Caco-2 (cell line): ENCODE measurements around the gene CLIC4. TPM values are rescaled to one million over a fixed set of nuclear protein-coding genes. Genes with fewer than 3 reads are reported as not detected.

Experiments used
- BruUV-seq: library from RNA; stranded (reverse); fragments of 400-500 nt; replicated peaks from 2 replicates; lab custom pipeline; 2021; lab: Mats Ljungman, UMichigan
- CTCF ChIA-PET: fragments of 300-600 bp; sonication (Branson Sonifier 250); formaldehyde crosslinking; loops from one replicate; lab custom pipeline; 2022; ENCODE audit warnings: antibody characterized with exemption; lab: Charles Lee
- POLR2A ChIA-PET: fragments of 300-600 bp; sonication (Branson Sonifier 250); formaldehyde crosslinking; loops from one replicate; lab custom pipeline; 2022; ENCODE audit warnings: antibody characterized with exemption; lab: Charles Lee
- DNase-seq, 2 experiments: peaks; one replicate each; pipeline versions ENCODE4 v3.0.0 to v3.0.0-alpha.2; 2020 to 2022
- H3K27me3 ChIP-seq: replicated peaks from 2 replicates; pipeline ENCODE4 v1.6.0; 2011; ENCODE audit warnings: low read length; ENCODE audit not compliant: control insufficient read depth, insufficient read depth
- H3K36me3 ChIP-seq: 2 replicates; pipeline ENCODE4 v1.5.1; 2011; ENCODE audit warnings: low read length; ENCODE audit not compliant: control insufficient read depth, insufficient read depth
- H3K4me1 ChIP-seq: fragments of 250-450 bp; sonication (Bioruptor Pico); 2 replicates; pipeline ENCODE4 v1.5.1; 2020; ENCODE audit warnings: mild to moderate bottlenecking
- H3K4me3 ChIP-seq: 2 replicates; pipeline ENCODE4 v1.5.1; 2011; ENCODE audit warnings: low read depth, mild to moderate bottlenecking, control low read depth, low read length
- H3K9me3 ChIP-seq: fragments of 250-450 bp; sonication (Bioruptor Pico); 2 replicates; pipeline ENCODE4 v1.5.1; 2020; ENCODE audit warnings: mild to moderate bottlenecking, moderate library complexity
- H3K27ac Mint-ChIP-seq: one replicate; pipeline ENCODE4 v1.8.0; 2022; ENCODE audit warnings: mixed read lengths; ENCODE audit not compliant: unreplicated experiment
- H3K27me3 Mint-ChIP-seq: one replicate; pipeline ENCODE4 v1.8.0; 2022; ENCODE audit warnings: mixed read lengths; ENCODE audit not compliant: insufficient read depth, unreplicated experiment
- H3K36me3 Mint-ChIP-seq: one replicate; pipeline ENCODE4 v1.8.0; 2022; ENCODE audit warnings: mild to moderate bottlenecking, mixed read lengths; ENCODE audit not compliant: insufficient read depth, unreplicated experiment
- H3K4me1 Mint-ChIP-seq: one replicate; pipeline ENCODE4 v1.8.0; 2022; ENCODE audit warnings: low read depth, mixed read lengths; ENCODE audit not compliant: unreplicated experiment
- H3K4me3 Mint-ChIP-seq: one replicate; pipeline ENCODE4 v1.8.0; 2022; ENCODE audit warnings: mild to moderate bottlenecking, moderate library complexity, mixed read lengths; ENCODE audit not compliant: unreplicated experiment
- H3K9me3 Mint-ChIP-seq: one replicate; pipeline ENCODE4 v1.8.0; 2022; ENCODE audit warnings: mixed read lengths; ENCODE audit not compliant: unreplicated experiment
- CTCF ChIP-seq, 2 experiments: fragments of 200-600 bp in 1 of 2; IDR thresholded peaks; 1 replicate in 1 of 2; 2 replicates in 1 of 2; pipeline versions ENCODE4 v1.5.1 to v1.8.0; 2011 to 2022; ENCODE audit warnings: antibody characterized with exemption in 1 of 2, control low read depth in 1 of 2, inconsistent platforms in 1 of 2, low read depth in 1 of 2, low read length in 1 of 2, mild to moderate bottlenecking in 1 of 2, moderate library complexity in 1 of 2; ENCODE audit not compliant: insufficient read depth in 1 of 2, severe bottlenecking in 1 of 2, unreplicated experiment in 1 of 2
- intact Hi-C: fragments of 100-400 bp; cut with micrococcal nuclease; formaldehyde crosslinking; loops from one replicate; pipeline ENCODE4 v1.10.0; 2022; ENCODE audit not compliant: unreplicated experiment
- total RNA-seq: library from RNA; stranded (reverse); gene quantifications from 2 replicates; pipeline ENCODE4 v1.2.3, GENCODE V29; 2022

Gene CLIC4
- total RNA-seq, 1 experiment from 2014 or later = 140 TPM

- no peak for TF ChIP-seq CTCF (IDR thresholded peaks at IDR 0.05; ENCODE audit: insufficient read depth in 1 of 2, low read depth in 1 of 2, low read length in 1 of 2, severe bottlenecking in 1 of 2, unreplicated experiment in 1 of 2)
- Mint-ChIP-seq H3K9me3 (no peaks in the 10 kb centered on the region), H3K4me3 (no peak overlapping the region), H3K27ac (no peak overlapping the region), H3K4me1 (peaks cover 8% of the 10 kb centered on the region), H3K27me3 (peaks cover 3% of the 10 kb centered on the region), H3K36me3 (no peaks in the 10 kb centered on the region)
- CTCF ChIA-PET = no interaction called here
- BruUV-seq = no TSS peak
- intact Hi-C loops = no loop called here
- no peaks in the 10 kb centered on the region for H3K36me3 ChIP-seq
- no peaks in the 10 kb centered on the region for H3K9me3 ChIP-seq
- H3K4me1 ChIP-seq = peaks cover 9% of the 10 kb centered on the region
- DNase-seq = no peak
- no peak overlapping the region for H3K4me3 ChIP-seq
- no peaks in the 10 kb centered on the region for H3K27me3 ChIP-seq
- POLR2A ChIA-PET = no interaction called here
Observed at GRCh38 chr1:24881034-24881433, 135.8 kb downstream of the CLIC4 start.

GRCh38 chr1:24884751-24885150, 139.5 kb downstream of the CLIC4 start:
- no peak overlapping the region for H3K27ac Mint-ChIP-seq
- ChIA-PET CTCF (no interaction called here), POLR2A (no interaction called here)
- no peak overlapping the region for H3K4me3 ChIP-seq
- peaks cover 3% of the 10 kb centered on the region for H3K27me3 Mint-ChIP-seq
- H3K36me3 Mint-ChIP-seq = no peaks in the 10 kb centered on the region
- no peaks in the 10 kb centered on the region for H3K9me3 ChIP-seq
- no peaks in the 10 kb centered on the region for H3K4me1 Mint-ChIP-seq
- H3K4me1 ChIP-seq = no peaks in the 10 kb centered on the region
- no TSS peak for BruUV-seq
- no peak overlapping the region for H3K4me3 Mint-ChIP-seq
- H3K36me3 ChIP-seq = no peaks in the 10 kb centered on the region
- no peak for DNase-seq
- intact Hi-C loops = no loop called here
- H3K9me3 Mint-ChIP-seq = no peaks in the 10 kb centered on the region
- H3K27me3 ChIP-seq = no peaks in the 10 kb centered on the region
- no peak for TF ChIP-seq CTCF (IDR thresholded peaks at IDR 0.05; ENCODE audit: insufficient read depth in 1 of 2, low read depth in 1 of 2, low read length in 1 of 2, severe bottlenecking in 1 of 2, unreplicated experiment in 1 of 2)

- TF ChIP-seq CTCF (IDR thresholded peaks at IDR 0.05; ENCODE audit: insufficient read depth in 1 of 2, low read depth in 1 of 2, low read length in 1 of 2, severe bottlenecking in 1 of 2, unreplicated experiment in 1 of 2) = no peak
- Histone ChIP-seq H3K4me1 (no peaks in the 10 kb centered on the region), H3K4me3 (no peak overlapping the region), H3K27me3 (no peaks in the 10 kb centered on the region), H3K9me3 (no peaks in the 10 kb centered on the region), H3K36me3 (no peaks in the 10 kb centered on the region)
- no peaks in the 10 kb centered on the region for H3K36me3 Mint-ChIP-seq
- no peak overlapping the region for H3K4me3 Mint-ChIP-seq
- no peak for DNase-seq
- POLR2A ChIA-PET = no interaction called here
- no peak overlapping the region for H3K27ac Mint-ChIP-seq
- BruUV-seq = no TSS peak
- no peaks in the 10 kb centered on the region for H3K4me1 Mint-ChIP-seq
- CTCF ChIA-PET = interaction anchor here (1.0 kb wide), 1 partner anchor 12 kb away, joined by 4 read pairs; no protein-coding TSS in a partner anchor
- peaks cover 3% of the 10 kb centered on the region for H3K27me3 Mint-ChIP-seq
- no peaks in the 10 kb centered on the region for H3K9me3 Mint-ChIP-seq
- intact Hi-C loops = no loop called here
Observed at GRCh38 chr1:24886241-24886640, 141.0 kb downstream of the CLIC4 start.
